22Rv1 (cell line): Measurements from ENCODE around the gene PTPRJ.

Source experiments
- CTCF ChIP-seq: fragments of 450-650 bp; IDR thresholded peaks from 2 replicates; pipeline ENCODE4 v1.5.1; 2017; ENCODE audit warnings: mild to moderate bottlenecking
- ZFX ChIP-seq: fragments of 450-650 bp; IDR thresholded peaks from 2 replicates; pipeline ENCODE4 v1.6.1; 2017; ENCODE audit warnings: antibody characterized with exemption, borderline replicate concordance

- no peak for TF ChIP-seq CTCF
- TF ChIP-seq ZFX = no peak
These were observed 55.7 kb downstream of the PTPRJ start for GRCh38 chr11:48036011-48036410.
